ENCODE results near the gene CCDC34.

DNA sequence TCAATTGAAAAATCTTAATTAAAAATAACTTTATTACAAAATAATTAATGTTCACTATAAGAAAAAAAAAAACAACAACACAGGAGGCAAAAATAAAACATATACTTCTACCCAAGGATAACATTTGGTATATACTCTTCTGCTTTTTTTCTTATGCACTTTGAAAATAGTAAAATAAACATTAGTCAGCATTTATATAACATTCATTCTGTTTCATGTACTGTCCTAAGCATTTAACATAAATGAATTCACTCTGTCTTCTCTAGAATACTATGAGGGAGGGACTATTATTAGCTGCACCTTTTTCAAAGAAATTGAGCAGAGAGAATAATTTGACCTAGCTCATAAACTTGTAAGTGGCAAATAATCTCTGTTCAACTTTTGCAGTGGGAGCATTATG is 48.3 kb upstream of the CCDC34 start:
- TF ChIP-seq, protein P1, sequence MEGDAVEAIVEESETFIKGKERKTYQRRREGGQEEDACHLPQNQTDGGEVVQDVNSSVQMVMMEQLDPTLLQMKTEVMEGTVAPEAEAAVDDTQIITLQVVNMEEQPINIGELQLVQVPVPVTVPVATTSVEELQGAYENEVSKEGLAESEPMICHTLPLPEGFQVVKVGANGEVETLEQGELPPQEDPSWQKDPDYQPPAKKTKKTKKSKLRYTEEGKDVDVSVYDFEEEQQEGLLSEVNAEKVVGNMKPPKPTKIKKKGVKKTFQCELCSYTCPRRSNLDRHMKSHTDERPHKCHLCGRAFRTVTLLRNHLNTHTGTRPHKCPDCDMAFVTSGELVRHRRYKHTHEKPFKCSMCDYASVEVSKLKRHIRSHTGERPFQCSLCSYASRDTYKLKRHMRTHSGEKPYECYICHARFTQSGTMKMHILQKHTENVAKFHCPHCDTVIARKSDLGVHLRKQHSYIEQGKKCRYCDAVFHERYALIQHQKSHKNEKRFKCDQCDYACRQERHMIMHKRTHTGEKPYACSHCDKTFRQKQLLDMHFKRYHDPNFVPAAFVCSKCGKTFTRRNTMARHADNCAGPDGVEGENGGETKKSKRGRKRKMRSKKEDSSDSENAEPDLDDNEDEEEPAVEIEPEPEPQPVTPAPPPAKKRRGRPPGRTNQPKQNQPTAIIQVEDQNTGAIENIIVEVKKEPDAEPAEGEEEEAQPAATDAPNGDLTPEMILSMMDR (IDR thresholded peaks at IDR 0.05; ENCODE audit: borderline replicate concordance, extremely low read depth, low read length, poor library complexity, severe bottlenecking), result no peak
- TF ChIP-seq EZH2 (IDR thresholded peaks at IDR 0.05; ENCODE audit: borderline replicate concordance, low read depth, low read length, severe bottlenecking), result no peak

All from DND-41 (cell line).